ENCODE results near the gene FLNB. TPM values are rescaled to one million over a fixed set of nuclear protein-coding genes. Genes with fewer than 3 reads are reported as not detected.

Gene FLNB
- total and polyA plus RNA-seq, 8 donors = 38.2 to 204 (median 85.9) TPM

GRCh38 chr3:57961177-57961827 lies 46.9 kb upstream of the FLNB start:
- Histone ChIP-seq H3K4me3 (no peak overlapping the region), H3K27ac (peak overlapping the region; percentile 48 to 88 (median 77)), H3K9me3 (no peaks in the 10 kb centered on the region), H3K36me3 (no peaks in the 10 kb centered on the region), H3K27me3 (no peaks in the 10 kb centered on the region), H3K4me1 (peaks cover 26 to 57% (median 34%) of the 10 kb centered on the region in 4 donors)
- peak in 1 of 2 donors; percentile 64 for DNase-seq
- intact Hi-C loops (cut with DNase I; ENCODE audit: low total_unique reads) = no loop called here
- WGBS, 5 donors = 35 to 60% (median 48%) methylated on average over 21 of the region's 21 CpGs
- no peak for TF ChIP-seq POLR2A (IDR thresholded peaks at IDR 0.05)
- TF ChIP-seq EP300 (IDR thresholded peaks at IDR 0.05) = no peak
- no peak for TF ChIP-seq POLR2AphosphoS5 (IDR thresholded peaks at IDR 0.05)
- no peak for TF ChIP-seq CTCF (IDR thresholded peaks at IDR 0.05)

- intact Hi-C loops (cut with DNase I; ENCODE audit: low total_unique reads) = no loop called here
- 52 to 72% (median 61%) methylated on average over 5 of the region's 5 CpGs for WGBS, 5 donors
- TF ChIP-seq EP300 (IDR thresholded peaks at IDR 0.05) (no peak), POLR2A (IDR thresholded peaks at IDR 0.05) (no peak), CTCF (IDR thresholded peaks at IDR 0.05) (peak in 1 of 7 experiments; percentile 17), POLR2AphosphoS5 (IDR thresholded peaks at IDR 0.05) (peak in 1 of 3 donors; percentile 5)
- DNase-seq = peak in 1 of 2 donors; percentile 58
- Histone ChIP-seq H3K27me3 (no peaks in the 10 kb centered on the region), H3K4me1 (peaks cover 26 to 57% (median 36%) of the 10 kb centered on the region in 4 donors), H3K9me3 (no peaks in the 10 kb centered on the region), H3K4me3 (no peak overlapping the region), H3K27ac (peak overlapping the region in 4 of 5 donors; percentile 48 to 88 (median 70)), H3K36me3 (no peaks in the 10 kb centered on the region)
These were observed 46.3 kb upstream of the FLNB start for GRCh38 chr3:57961828-57962447.

GRCh38 chr3:57962448-57962834 lies 45.8 kb upstream of the FLNB start:
- intact Hi-C loops (cut with DNase I; ENCODE audit: low total_unique reads) = no loop called here
- H3K27ac ChIP-seq = peak overlapping the region in 3 of 5 donors; percentile 28 to 88 (median 87)
- H3K4me3 ChIP-seq = no peak overlapping the region
- no peaks in the 10 kb centered on the region for H3K36me3 ChIP-seq
- H3K4me1 ChIP-seq = peaks cover 25 to 57% (median 37%) of the 10 kb centered on the region in 4 donors
- TF ChIP-seq POLR2AphosphoS5 (IDR thresholded peaks at IDR 0.05) (no peak), EP300 (IDR thresholded peaks at IDR 0.05) (no peak), POLR2A (IDR thresholded peaks at IDR 0.05) (no peak), CTCF (IDR thresholded peaks at IDR 0.05) (no peak)
- no peak for DNase-seq
- H3K9me3 ChIP-seq = no peaks in the 10 kb centered on the region
- no peaks in the 10 kb centered on the region for H3K27me3 ChIP-seq
- 81 to 91% (median 89%) methylated on average over 6 of the region's 6 CpGs for WGBS, 5 donors

- 51 to 64% (median 58%) methylated on average over 7 of the region's 7 CpGs for WGBS, 5 donors
- TF ChIP-seq CTCF (IDR thresholded peaks at IDR 0.05) (no peak), EP300 (IDR thresholded peaks at IDR 0.05) (no peak), POLR2AphosphoS5 (IDR thresholded peaks at IDR 0.05) (no peak), POLR2A (IDR thresholded peaks at IDR 0.05) (no peak)
- H3K27ac ChIP-seq = peak overlapping the region in 1 of 5 donors; percentile 44
- no peaks in the 10 kb centered on the region for H3K9me3 ChIP-seq
- H3K27me3 ChIP-seq = no peaks in the 10 kb centered on the region
- no peak for DNase-seq
- no peaks in the 10 kb centered on the region for H3K36me3 ChIP-seq
- H3K4me3 ChIP-seq = no peak overlapping the region
- H3K4me1 ChIP-seq = peaks cover 15 to 46% (median 28%) of the 10 kb centered on the region in 4 donors
- intact Hi-C loops (cut with DNase I; ENCODE audit: low total_unique reads) = no loop called here
These were observed 44.3 kb upstream of the FLNB start for GRCh38 chr3:57963811-57964346.
